ENCODE measurements around the gene AKAP4.

AKAP4 gene

GRCh38 chrX:50200907-50201306 lies at the start of gene AKAP4:
Gene AKAP4, minus strand, starts transcription at chrX:50201007. Its CDS starts 118 bp downstream, at chrX:50200889.
- DNase-seq = no peak

- peak; percentile 33 for DNase-seq
Observed at GRCh38 chrX:50211510-50211909, 10.7 kb upstream of the AKAP4 start.

GRCh38 chrX:50206753-50207152 lies 5.9 kb upstream of the AKAP4 start:
- no peak for DNase-seq

- peak; percentile 94 for DNase-seq
Observed at GRCh38 chrX:50204364-50204899, 3.6 kb upstream of the AKAP4 start, which contains the start of gene CCNB3. Gene CCNB3, plus strand, starts transcription at chrX:50204765. Its CDS starts 80,399 bp downstream, at chrX:50285164.

GRCh38 chrX:50202539-50202938 lies 1.7 kb upstream of the AKAP4 start:
- DNase-seq = no peak

GRCh38 chrX:50198348-50198747 lies 2.5 kb downstream of the AKAP4 start:
- peak; percentile 88 for DNase-seq

- DNase-seq = no peak
Observed at GRCh38 chrX:50188859-50189600, 11.8 kb downstream of the AKAP4 start.

GRCh38 chrX:50183891-50184290 lies 16.9 kb downstream of the AKAP4 start:
- DNase-seq = peak; percentile 7

- peak; percentile 54 for DNase-seq
Observed at GRCh38 chrX:50180073-50180940, 20.5 kb downstream of the AKAP4 start.

- no peak for DNase-seq
Observed at GRCh38 chrX:50169717-50170116, 31.1 kb downstream of the AKAP4 start.

- peak; percentile 1 for DNase-seq
Observed at GRCh38 chrX:50168241-50168687, 32.5 kb downstream of the AKAP4 start.

GRCh38 chrX:50167366-50167765 lies 33.4 kb downstream of the AKAP4 start:
- no peak for DNase-seq

GRCh38 chrX:50165727-50166126 lies 35.1 kb downstream of the AKAP4 start:
- DNase-seq = no peak

- peak; percentile 3 for DNase-seq
Observed at GRCh38 chrX:50161127-50161526, 39.7 kb downstream of the AKAP4 start.

GRCh38 chrX:50158593-50158992 lies 42.2 kb downstream of the AKAP4 start:
- no peak for DNase-seq

- no peak for DNase-seq
Observed at GRCh38 chrX:50157545-50158135, 43.2 kb downstream of the AKAP4 start.

GRCh38 chrX:50154429-50154828 lies 46.4 kb downstream of the AKAP4 start:
- no peak for DNase-seq

GRCh38 chrX:50152456-50152855 lies 48.4 kb downstream of the AKAP4 start:
- DNase-seq = no peak

GRCh38 chrX:50147972-50148371 lies 52.8 kb downstream of the AKAP4 start:
- DNase-seq = no peak
